DND-41 (cell line): ENCODE data around the gene SH3GLB2.

ENCODE experiments used
- EZH2 ChIP-seq: IDR thresholded peaks from 3 replicates; pipeline ENCODE4 v1.6.1; 2012; ENCODE audit warnings: borderline replicate concordance, low read depth, mild to moderate bottlenecking, moderate library complexity, low read length, inconsistent platforms; ENCODE audit not compliant: severe bottlenecking
- TF ChIP-seq, protein P1 (sequence below): IDR thresholded peaks from 2 replicates; pipeline ENCODE4 v1.5.1; 2012; ENCODE audit warnings: borderline replicate concordance, low read length, moderate library complexity, mild to moderate bottlenecking; ENCODE audit not compliant: poor library complexity, severe bottlenecking; ENCODE audit errors: extremely low read depth

DNA sequence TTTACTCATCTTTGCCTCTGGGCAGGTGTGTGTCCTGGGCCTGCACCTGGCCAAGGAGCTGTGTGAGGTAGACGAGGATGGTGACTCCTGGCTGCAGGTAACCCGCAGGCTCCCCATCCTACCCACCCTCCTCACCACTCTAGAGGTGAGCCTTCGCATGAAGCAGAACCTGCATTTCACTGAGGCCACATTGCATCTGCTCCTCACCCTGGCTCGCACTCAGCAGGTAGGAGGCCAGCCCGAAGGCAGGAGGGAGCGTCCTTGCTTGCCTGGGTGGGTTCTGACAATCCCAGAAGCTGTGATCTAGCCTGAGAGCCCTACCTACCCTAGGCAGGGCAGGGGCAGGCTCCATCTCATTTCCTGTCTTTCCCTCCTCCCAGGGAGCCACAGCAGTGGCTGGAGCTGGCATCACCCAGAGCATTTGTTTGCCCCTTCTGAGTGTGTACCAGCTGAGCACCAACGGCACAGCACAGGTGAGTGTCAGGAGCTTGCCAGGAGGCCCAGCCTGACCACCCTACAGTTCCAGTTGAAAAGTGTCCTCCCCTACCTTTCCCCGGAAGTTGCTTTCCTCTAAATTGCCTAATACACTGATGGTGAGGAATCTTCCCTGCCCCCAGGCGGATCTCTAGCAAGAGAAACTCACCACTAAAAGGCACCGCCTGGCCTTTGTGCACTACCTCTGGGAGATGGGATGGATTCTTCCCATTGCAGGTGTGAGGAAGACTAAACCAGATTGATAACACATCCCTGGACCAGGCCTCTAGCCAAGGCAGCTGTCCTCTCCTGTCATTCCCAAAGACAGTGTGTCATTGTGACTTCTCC lies 26.4 kb downstream of the SH3GLB2 start:
- TF ChIP-seq, protein P1, sequence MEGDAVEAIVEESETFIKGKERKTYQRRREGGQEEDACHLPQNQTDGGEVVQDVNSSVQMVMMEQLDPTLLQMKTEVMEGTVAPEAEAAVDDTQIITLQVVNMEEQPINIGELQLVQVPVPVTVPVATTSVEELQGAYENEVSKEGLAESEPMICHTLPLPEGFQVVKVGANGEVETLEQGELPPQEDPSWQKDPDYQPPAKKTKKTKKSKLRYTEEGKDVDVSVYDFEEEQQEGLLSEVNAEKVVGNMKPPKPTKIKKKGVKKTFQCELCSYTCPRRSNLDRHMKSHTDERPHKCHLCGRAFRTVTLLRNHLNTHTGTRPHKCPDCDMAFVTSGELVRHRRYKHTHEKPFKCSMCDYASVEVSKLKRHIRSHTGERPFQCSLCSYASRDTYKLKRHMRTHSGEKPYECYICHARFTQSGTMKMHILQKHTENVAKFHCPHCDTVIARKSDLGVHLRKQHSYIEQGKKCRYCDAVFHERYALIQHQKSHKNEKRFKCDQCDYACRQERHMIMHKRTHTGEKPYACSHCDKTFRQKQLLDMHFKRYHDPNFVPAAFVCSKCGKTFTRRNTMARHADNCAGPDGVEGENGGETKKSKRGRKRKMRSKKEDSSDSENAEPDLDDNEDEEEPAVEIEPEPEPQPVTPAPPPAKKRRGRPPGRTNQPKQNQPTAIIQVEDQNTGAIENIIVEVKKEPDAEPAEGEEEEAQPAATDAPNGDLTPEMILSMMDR, result no peak
- TF ChIP-seq EZH2, result no peak
